ENCODE data around the gene NELL1. TPM values are rescaled to one million over a fixed set of nuclear protein-coding genes. Genes with fewer than 3 reads are reported as not detected.

NELL1 gene
- total RNA-seq, 1 experiment from 2014 or later: 0.22 TPM

GRCh38 chr11:21489416-21490115 is 820.2 kb downstream of the NELL1 start:
- Mint-ChIP-seq H3K4me3 (no peak overlapping the region), H3K4me1 (no peaks in the 10 kb centered on the region), H3K27ac (no peak overlapping the region), H3K36me3 (ENCODE audit: insufficient read depth in 1 of 3, low read depth in 3 of 3) (no peaks in the 10 kb centered on the region; a peak in 2 of 7 replicates), H3K27me3 (ENCODE audit: low read depth) (no peaks in the 10 kb centered on the region), H3K9me3 (no peaks in the 10 kb centered on the region; a peak in 3 of 5 replicates)
- Histone ChIP-seq H3K4me1 (ENCODE audit: insufficient read depth, low read length) (no peaks in the 10 kb centered on the region), H2BK20ac (ENCODE audit: low read depth, low read length, poor library complexity, severe bottlenecking) (no peak overlapping the region), H3K27me3 (ENCODE audit: insufficient read depth, low read length) (no peaks in the 10 kb centered on the region), H4K91ac (ENCODE audit: insufficient read length, low read depth, low read length) (no peak overlapping the region), H2BK12ac (ENCODE audit: insufficient read length, low read depth, low read length) (no peak overlapping the region), H3K9me3 (ENCODE audit: control insufficient read depth, low read depth, low read length) (no peaks in the 10 kb centered on the region), H3K56ac (ENCODE audit: insufficient read length, low read depth, low read length) (no peak overlapping the region), H3T11ph (ENCODE audit: low read length) (no peak overlapping the region), H3K27ac (ENCODE audit: insufficient read length, low read depth, low read length) (no peak overlapping the region), H3K9ac (ENCODE audit: extremely low read depth, insufficient read length, low read length) (no peak overlapping the region), H3K79me1 (ENCODE audit: insufficient read depth, low read depth, low read length, poor library complexity, severe bottlenecking) (no peaks in the 10 kb centered on the region), H4K5ac (ENCODE audit: insufficient read length, low read depth, low read length) (no peak overlapping the region), H3K18ac (ENCODE audit: insufficient read length, low read depth, low read length) (no peak overlapping the region), H3K23me2 (ENCODE audit: insufficient read length, low read depth, low read length, poor library complexity, severe bottlenecking) (no peaks in the 10 kb centered on the region), H3K4ac (ENCODE audit: low read depth, low read length) (no peak overlapping the region), H2AFZ (ENCODE audit: low read length) (no peak overlapping the region), H3K79me2 (ENCODE audit: insufficient read depth, low read length) (no peaks in the 10 kb centered on the region), H4K8ac (replicated peaks; ENCODE audit: insufficient read length, low read depth, low read length) (no peak overlapping the region), H2BK15ac (ENCODE audit: low read depth, low read length) (no peak overlapping the region), H3K23ac (ENCODE audit: insufficient read length, low read depth, low read length) (no peak overlapping the region), H2BK5ac (ENCODE audit: insufficient read length, low read length) (no peak overlapping the region), H2BK120ac (ENCODE audit: low read depth, low read length, poor library complexity, severe bottlenecking) (no peak overlapping the region), H2AK5ac (ENCODE audit: insufficient read length, low read length) (no peak overlapping the region), H3K4me2 (ENCODE audit: insufficient read depth, insufficient read length, low read length) (no peak overlapping the region), H3K14ac (ENCODE audit: insufficient read depth, low read length) (no peak overlapping the region), H4K20me1 (ENCODE audit: control insufficient read depth, insufficient read depth, insufficient read length) (no peaks in the 10 kb centered on the region)
- TF ChIP-seq, protein P1, sequence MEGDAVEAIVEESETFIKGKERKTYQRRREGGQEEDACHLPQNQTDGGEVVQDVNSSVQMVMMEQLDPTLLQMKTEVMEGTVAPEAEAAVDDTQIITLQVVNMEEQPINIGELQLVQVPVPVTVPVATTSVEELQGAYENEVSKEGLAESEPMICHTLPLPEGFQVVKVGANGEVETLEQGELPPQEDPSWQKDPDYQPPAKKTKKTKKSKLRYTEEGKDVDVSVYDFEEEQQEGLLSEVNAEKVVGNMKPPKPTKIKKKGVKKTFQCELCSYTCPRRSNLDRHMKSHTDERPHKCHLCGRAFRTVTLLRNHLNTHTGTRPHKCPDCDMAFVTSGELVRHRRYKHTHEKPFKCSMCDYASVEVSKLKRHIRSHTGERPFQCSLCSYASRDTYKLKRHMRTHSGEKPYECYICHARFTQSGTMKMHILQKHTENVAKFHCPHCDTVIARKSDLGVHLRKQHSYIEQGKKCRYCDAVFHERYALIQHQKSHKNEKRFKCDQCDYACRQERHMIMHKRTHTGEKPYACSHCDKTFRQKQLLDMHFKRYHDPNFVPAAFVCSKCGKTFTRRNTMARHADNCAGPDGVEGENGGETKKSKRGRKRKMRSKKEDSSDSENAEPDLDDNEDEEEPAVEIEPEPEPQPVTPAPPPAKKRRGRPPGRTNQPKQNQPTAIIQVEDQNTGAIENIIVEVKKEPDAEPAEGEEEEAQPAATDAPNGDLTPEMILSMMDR (conservative IDR thresholded peaks at IDR 0.05): no peak
- no peak for DNase-seq
- no CpG with 5 or more reads among the region's 2 CpGs for WGBS (ENCODE audit: extremely low coverage, insufficient read length, low lambda C conversion rate)

Data from H9 (cell line).